Lung (tissue), 12 donors: ENCODE data around the gene SLC1A7. TPM values are rescaled to one million over a fixed set of nuclear protein-coding genes. Genes with fewer than 3 reads are reported as not detected.
"Not testable (repeated sequence)": the region's sequence is repeated elsewhere in the genome, so short reads cannot be mapped to it uniquely, and the experiment has no call there.

Experiments used
- ATAC-seq: fragments of 200-7000 bp; cut with Tn5 transposase; one replicate; pipeline ENCODE4 v1.9.1; 2020; ENCODE audit warnings: moderate number of reproducible peaks; ENCODE audit not compliant: insufficient read depth, low FRiP score
- DNase-seq, 3 donors: peaks; one replicate each; pipeline ENCODE4 v3.0.0-alpha.2; 2013 to 2017
- H3K27ac ChIP-seq, 2 donors: one replicate each; pipeline ENCODE4 v1.5.1; 2013; ENCODE audit warnings: mild to moderate bottlenecking in 2 of 2, moderate library complexity in 2 of 2, control low read depth in 1 of 2, inconsistent platforms in 1 of 2, low read depth in 1 of 2, low read length in 1 of 2
- H3K27me3 ChIP-seq, 3 donors: one replicate each; pipeline ENCODE4 v1.5.1; 2013; ENCODE audit warnings: low read length in 2 of 3; ENCODE audit not compliant: control insufficient read depth in 3 of 3, insufficient read depth in 3 of 3
- H3K36me3 ChIP-seq, 4 donors: one replicate each; pipeline ENCODE4 v1.5.1; 2013; ENCODE audit warnings: low read length in 4 of 4, mild to moderate bottlenecking in 1 of 4, moderate library complexity in 1 of 4; ENCODE audit not compliant: control insufficient read depth in 4 of 4, insufficient read depth in 4 of 4
- H3K4me1 ChIP-seq, 5 donors: one replicate each; pipeline ENCODE4 v1.5.1; 2013; ENCODE audit warnings: low read length in 5 of 5, mild to moderate bottlenecking in 2 of 5, moderate library complexity in 1 of 5; ENCODE audit not compliant: control insufficient read depth in 5 of 5, insufficient read depth in 5 of 5
- H3K4me3 ChIP-seq: one replicate; pipeline ENCODE4 v1.5.1; 2013; ENCODE audit warnings: mild to moderate bottlenecking, control low read depth, moderate library complexity
- H3K9ac ChIP-seq, 2 donors: one replicate each; pipeline ENCODE4 v1.5.1; 2013; ENCODE audit warnings: low read length in 2 of 2, control low read depth in 1 of 2; ENCODE audit not compliant: insufficient read depth in 1 of 2
- H3K9me3 ChIP-seq, 4 donors: one replicate each; pipeline ENCODE4 v1.5.1; 2013; ENCODE audit warnings: low read length in 3 of 4, mild to moderate bottlenecking in 1 of 4, moderate library complexity in 1 of 4; ENCODE audit not compliant: control insufficient read depth in 4 of 4, insufficient read depth in 3 of 4
- CTCF ChIP-seq: IDR thresholded peaks from 2 replicates; pipeline ENCODE4 v1.5.1; 2012; ENCODE audit warnings: mild to moderate bottlenecking; ENCODE audit errors: control extremely low read depth, extremely low read depth
- WGBS, 2 donors: extraction: QIAGEN DNeasy Blood & Tissue Kit; methylation state at CpG; one replicate each; pipeline ENCODE4 v1.1.7; 2013; 5-methylcytosine and 5-hydroxymethylcytosine counted together
- polyA plus RNA-seq, 2 donors: library from polyadenylated mRNA; stranded (reverse); fragments of 200-250 nt; gene quantifications; one replicate each; pipeline ENCODE4 v1.2.1, GENCODE V29; 2013
- total RNA-seq, 2 donors: library from RNA; depleted of rRNA in 1 of 2; stranded (reverse); fragments of >200 nt in 1 of 2; gene quantifications; one replicate each; pipeline ENCODE4 v1.2.1, GENCODE V29; 2014 to 2021
- donor health status: control.
- donor health status: control.
- donor health status: Bipolar disorder and iron deficiency.
- donor health status: healthy.
- donor health status: DM: yes; HTN: yes; CAD: no.

SLC1A7 gene
- total and polyA plus RNA-seq, 4 donors, result 0.14 to 0.81 (median 0.38) TPM

- DNase-seq (no peak), ATAC-seq (no peak)
- WGBS, 2 donors, result 86 to 91% methylated on average over 4 of the region's 4 CpGs
These were observed 45.7 kb upstream of the SLC1A7 start for GRCh38 chr1:53188099-53188498.

DNA sequence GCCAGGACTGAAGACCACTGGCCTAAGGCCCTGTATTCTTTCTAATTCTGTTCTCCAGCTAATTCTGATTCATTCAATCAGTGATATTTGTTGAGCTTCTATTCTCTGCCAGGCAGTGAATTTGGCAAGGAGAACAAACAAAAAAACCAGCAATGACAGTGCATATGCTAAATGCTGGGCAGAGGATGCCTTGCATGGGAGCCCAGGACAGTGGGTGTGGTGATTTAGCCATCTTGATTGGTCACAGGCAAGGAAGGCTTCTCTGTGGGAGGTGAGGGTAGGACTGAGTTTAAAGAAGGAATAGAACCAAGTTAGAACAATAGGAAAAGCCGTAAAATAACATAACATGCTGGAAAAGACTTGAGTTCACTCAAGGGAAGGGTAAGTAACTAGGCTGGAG lies 45.0 kb upstream of the SLC1A7 start:
- Histone ChIP-seq H3K27ac (no peak overlapping the region), H3K9me3 (peaks cover 0 to 1% (median 0%) of the 10 kb centered on the region in 4 donors), H3K4me1 (peaks cover 0 to 29% (median 4%) of the 10 kb centered on the region in 5 donors), H3K4me3 (no peak overlapping the region), H3K9ac (no peak overlapping the region), H3K36me3 (no peaks in the 10 kb centered on the region), H3K27me3 (no peaks in the 10 kb centered on the region)
- ATAC-seq (no peak), DNase-seq (no peak)
- 85 to 95% methylated on average over 1 of the region's 1 CpG for WGBS, 2 donors
- no peak for TF ChIP-seq CTCF

More at GRCh38 chr1:53188099-53188498, 45.7 kb upstream of the SLC1A7 start:
- Histone ChIP-seq H3K36me3 (no peaks in the 10 kb centered on the region), H3K4me3 (no peak overlapping the region), H3K4me1 (peaks cover 0 to 23% (median 2%) of the 10 kb centered on the region in 5 donors), H3K9me3 (peaks cover 0 to 1% (median 0%) of the 10 kb centered on the region in 4 donors), H3K27me3 (no peaks in the 10 kb centered on the region), H3K9ac (no peak overlapping the region), H3K27ac (no peak overlapping the region)
- TF ChIP-seq CTCF, result no peak

DNA sequence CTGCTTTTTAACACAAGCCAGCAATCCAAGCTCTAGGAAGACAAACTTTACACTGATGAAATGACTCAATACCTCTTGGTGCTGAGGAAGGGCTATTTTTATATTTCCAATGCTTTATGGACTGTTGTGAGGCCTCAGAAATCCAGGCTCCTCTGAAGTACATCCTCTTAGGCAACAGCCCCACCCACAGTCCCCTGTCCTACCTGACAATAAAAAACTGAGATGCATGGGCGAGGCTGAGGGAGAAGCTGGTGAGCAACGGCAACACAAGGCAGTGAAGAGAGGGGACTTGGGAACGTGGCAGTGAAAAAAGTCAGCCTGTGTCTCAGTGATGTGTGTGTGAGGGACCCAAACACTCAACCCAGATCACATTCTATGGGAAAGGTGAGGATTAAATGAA lies 44.1 kb upstream of the SLC1A7 start:
- Histone ChIP-seq H3K4me3 (no peak overlapping the region), H3K9ac (no peak overlapping the region), H3K36me3 (no peaks in the 10 kb centered on the region), H3K27me3 (no peaks in the 10 kb centered on the region), H3K4me1 (peaks cover 0 to 34% (median 4%) of the 10 kb centered on the region in 5 donors), H3K9me3 (peaks cover 0 to 1% (median 0%) of the 10 kb centered on the region in 4 donors), H3K27ac (no peak overlapping the region)
- 78 to 83% methylated on average over 3 of the region's 3 CpGs for WGBS, 2 donors
- ATAC-seq (no peak), DNase-seq (no peak)
- TF ChIP-seq CTCF, result no peak

DNA sequence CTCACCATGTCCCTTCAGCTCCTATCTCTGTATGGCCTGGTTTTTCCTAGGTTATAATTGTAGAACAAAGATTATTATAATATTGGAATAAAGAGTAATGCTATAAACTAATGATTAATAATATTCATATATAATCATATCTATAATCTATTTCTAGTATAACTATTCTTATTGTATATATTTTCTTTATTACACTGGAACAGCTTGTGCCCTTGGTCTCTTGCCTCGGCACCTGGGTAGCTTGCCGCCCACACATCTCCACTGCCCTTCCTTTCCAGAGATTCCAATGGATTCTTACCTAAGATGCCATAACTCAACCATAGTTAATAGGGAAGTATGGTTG lies 43.5 kb upstream of the SLC1A7 start:
- H3K4me1 ChIP-seq, result peaks cover 0 to 34% (median 4%) of the 10 kb centered on the region in 5 donors
- not testable (repeated sequence) for H3K27ac ChIP-seq, H3K27me3 ChIP-seq, H3K36me3 ChIP-seq, DNase-seq, H3K9me3 ChIP-seq, ATAC-seq, H3K9ac ChIP-seq, H3K4me3 ChIP-seq
- 89 to 92% methylated on average over 2 of the region's 2 CpGs for WGBS, 2 donors
